ENCODE results near the gene GRXCR1.

GRXCR1 gene

GRCh38 chr4:42892413-42892812, at the start of gene GRXCR1:
Gene GRXCR1, plus strand, starts transcription at chr4:42892713. Its CDS starts 554 bp downstream, at chr4:42893267.
- DNase-seq = no peak

GRCh38 chr4:42843694-42844093, 48.8 kb upstream of the GRXCR1 start:
- DNase-seq = no peak

- no peak for DNase-seq
Observed at GRCh38 chr4:42844422-42845070, 48.0 kb upstream of the GRXCR1 start.

GRCh38 chr4:42845586-42845985, 46.9 kb upstream of the GRXCR1 start:
- DNase-seq = no peak

GRCh38 chr4:42855779-42856178, 36.7 kb upstream of the GRXCR1 start:
- DNase-seq = no peak

GRCh38 chr4:42865572-42866189, 26.8 kb upstream of the GRXCR1 start:
- DNase-seq = no peak

- DNase-seq = no peak
Observed at GRCh38 chr4:42871261-42871660, 21.3 kb upstream of the GRXCR1 start.

GRCh38 chr4:42871671-42872290, 20.7 kb upstream of the GRXCR1 start:
- DNase-seq = no peak

- no peak for DNase-seq
Observed at GRCh38 chr4:42878863-42879262, 13.7 kb upstream of the GRXCR1 start.

GRCh38 chr4:42881253-42881652, 11.3 kb upstream of the GRXCR1 start:
- no peak for DNase-seq

GRCh38 chr4:42891644-42892043, 869 bp upstream of the GRXCR1 start:
- no peak for DNase-seq

GRCh38 chr4:42895452-42895851, 2.9 kb downstream of the GRXCR1 start:
- DNase-seq = no peak

GRCh38 chr4:42904986-42905385, 12.5 kb downstream of the GRXCR1 start:
- no peak for DNase-seq

GRCh38 chr4:42905591-42905990, 13.1 kb downstream of the GRXCR1 start:
- no peak for DNase-seq

GRCh38 chr4:42906341-42906740, 13.8 kb downstream of the GRXCR1 start:
- DNase-seq = no peak

- no peak for DNase-seq
Observed at GRCh38 chr4:42906891-42907759, 14.6 kb downstream of the GRXCR1 start.

- no peak for DNase-seq
Observed at GRCh38 chr4:42910459-42910858, 17.9 kb downstream of the GRXCR1 start.

GRCh38 chr4:42914937-42915336, 22.4 kb downstream of the GRXCR1 start:
- DNase-seq = no peak

GRCh38 chr4:42915484-42915883, 23.0 kb downstream of the GRXCR1 start:
- DNase-seq = no peak

- DNase-seq = no peak
Observed at GRCh38 chr4:42917296-42917695, 24.8 kb downstream of the GRXCR1 start.

- no peak for DNase-seq
Observed at GRCh38 chr4:42923431-42923830, 30.9 kb downstream of the GRXCR1 start.

GRCh38 chr4:42925921-42926320, 33.4 kb downstream of the GRXCR1 start:
- no peak for DNase-seq

- DNase-seq = no peak
Observed at GRCh38 chr4:42927946-42928345, 35.4 kb downstream of the GRXCR1 start.
